ENCODE data around the gene AEBP1. TPM values are rescaled to one million over a fixed set of nuclear protein-coding genes. Genes with fewer than 3 reads are reported as not detected.

Gene AEBP1
- total RNA-seq, 1 experiment from 2014 or later, result 49.3 TPM

GRCh38 chr7:44081266-44081748 lies 22.8 kb upstream of the AEBP1 start:
- peaks cover 4% of the 10 kb centered on the region; the same call in 1 of the 2 replicates for H3K4me1 ChIP-seq (ENCODE audit: insufficient read depth, low read length)
- no peak overlapping the region for H2BK20ac ChIP-seq (ENCODE audit: low read depth, low read length, poor library complexity, severe bottlenecking)
- no peak overlapping the region for H4K91ac ChIP-seq (ENCODE audit: insufficient read length, low read depth, low read length)
- no peak overlapping the region for H3K23ac ChIP-seq (ENCODE audit: insufficient read length, low read depth, low read length)
- no peak overlapping the region for H2AK5ac ChIP-seq (ENCODE audit: insufficient read length, low read length)
- H3K9me3 ChIP-seq (ENCODE audit: control insufficient read depth, low read depth, low read length), result no peaks in the 10 kb centered on the region
- TF ChIP-seq CTCF (conservative IDR thresholded peaks at IDR 0.05), result no peak
- H3K27ac Mint-ChIP-seq, result no peak overlapping the region
- H3K4me1 Mint-ChIP-seq, result peaks cover 12 to 23% of the 10 kb centered on the region in 2 experiments
- H3K27me3 Mint-ChIP-seq (ENCODE audit: low read depth), result peaks cover 16% of the 10 kb centered on the region
- no peak overlapping the region for H2BK12ac ChIP-seq (ENCODE audit: insufficient read length, low read depth, low read length)
- peak overlapping the region; percentile 16 for H3K4me2 ChIP-seq (ENCODE audit: insufficient read depth, insufficient read length, low read length)
- no peak overlapping the region for H3K4ac ChIP-seq (ENCODE audit: low read depth, low read length)
- no peak overlapping the region for H3K14ac ChIP-seq (ENCODE audit: insufficient read depth, low read length)
- no peak overlapping the region for H3K18ac ChIP-seq (ENCODE audit: insufficient read length, low read depth, low read length)
- no peak overlapping the region for H3T11ph ChIP-seq (ENCODE audit: low read length)
- no peaks in the 10 kb centered on the region for H4K20me1 ChIP-seq (ENCODE audit: control insufficient read depth, insufficient read depth, insufficient read length)
- no peaks in the 10 kb centered on the region for H3K23me2 ChIP-seq (ENCODE audit: insufficient read length, low read depth, low read length, poor library complexity, severe bottlenecking)
- no CpG with 5 or more reads among the region's 9 CpGs for WGBS (ENCODE audit: extremely low coverage, insufficient read length, low lambda C conversion rate)
- no peak overlapping the region for H4K8ac ChIP-seq (replicated peaks; ENCODE audit: insufficient read length, low read depth, low read length)
- no peak overlapping the region for H3K9ac ChIP-seq (ENCODE audit: extremely low read depth, insufficient read length, low read length)
- no peaks in the 10 kb centered on the region; the same call in 1 of the 2 replicates for H3K27me3 ChIP-seq (ENCODE audit: insufficient read depth, low read length)
- no peak for DNase-seq
- no peak overlapping the region for H2BK5ac ChIP-seq (ENCODE audit: insufficient read length, low read length)
- H2BK15ac ChIP-seq (ENCODE audit: low read depth, low read length), result no peak overlapping the region
- H4K5ac ChIP-seq (ENCODE audit: insufficient read length, low read depth, low read length), result no peak overlapping the region
- no peak overlapping the region for H3K56ac ChIP-seq (ENCODE audit: insufficient read length, low read depth, low read length)
- H3K9me3 Mint-ChIP-seq, result no peaks in the 10 kb centered on the region
- H3K79me1 ChIP-seq (ENCODE audit: insufficient read depth, low read depth, low read length, poor library complexity, severe bottlenecking), result no peaks in the 10 kb centered on the region
- peak overlapping the region; percentile 82 to 85 for H3K4me3 Mint-ChIP-seq
- no peaks in the 10 kb centered on the region for H3K79me2 ChIP-seq (ENCODE audit: insufficient read depth, low read length)
- no peak overlapping the region for H2BK120ac ChIP-seq (ENCODE audit: low read depth, low read length, poor library complexity, severe bottlenecking)
- no peak overlapping the region for H2AFZ ChIP-seq (ENCODE audit: low read length)
- peaks cover 15 to 38% (median 34%) of the 10 kb centered on the region in 3 experiments for H3K36me3 Mint-ChIP-seq (ENCODE audit: insufficient read depth in 1 of 3, low read depth in 3 of 3)
- H3K27ac ChIP-seq (ENCODE audit: insufficient read length, low read depth, low read length), result no peak overlapping the region
